ENCODE measurements around the gene RHOJ. TPM values are rescaled to one million over a fixed set of nuclear protein-coding genes. Genes with fewer than 3 reads are reported as not detected.

Gene RHOJ
- total RNA-seq = 0.22 and 0.87 TPM in 2 replicates

GRCh38 chr14:63204407-63205043, at the start of gene RHOJ:
Gene RHOJ (plus strand): TSS chr14:63204443. CDS start chr14:63204870, 427 bp downstream.

DNA sequence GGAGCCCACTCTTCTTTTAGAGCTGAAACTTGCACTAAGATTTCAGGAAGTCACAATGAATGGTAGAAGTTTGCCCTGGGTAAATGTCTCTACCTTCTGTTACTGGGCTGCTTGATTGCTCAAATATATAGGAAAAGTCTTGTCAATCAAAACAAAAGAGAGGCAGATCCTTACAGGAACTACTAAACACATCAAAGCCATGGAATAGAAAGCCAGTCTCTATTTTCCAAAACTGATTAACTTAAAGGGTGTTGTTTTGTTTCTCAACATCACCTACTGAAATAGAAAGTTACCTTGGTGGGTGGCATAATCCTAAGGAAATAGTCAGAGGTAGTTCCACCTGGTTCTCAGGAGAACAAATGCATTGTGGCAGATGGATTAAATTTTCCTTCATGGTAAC, 114.6 kb downstream of the RHOJ start, which contains the start of gene GPHB5:
Gene GPHB5, minus strand, starts transcription at position 101 of the 400 bp plus-strand sequence. CDS start 1,086 bp downstream, outside the sequence.

Other genes with a start within 250 kb of the RHOJ start
- gene KCNH5, start 159.0 kb upstream of the RHOJ start, total RNA-seq = 0.12 and 0.33 TPM in 2 replicates
- not detected in 2 replicates for gene GPHB5, start 114.5 kb downstream of the RHOJ start, total RNA-seq

Measured in uterine smooth muscle cell (primary cell).